ENCODE results near the gene PLXDC1.

PLXDC1 gene

DNA sequence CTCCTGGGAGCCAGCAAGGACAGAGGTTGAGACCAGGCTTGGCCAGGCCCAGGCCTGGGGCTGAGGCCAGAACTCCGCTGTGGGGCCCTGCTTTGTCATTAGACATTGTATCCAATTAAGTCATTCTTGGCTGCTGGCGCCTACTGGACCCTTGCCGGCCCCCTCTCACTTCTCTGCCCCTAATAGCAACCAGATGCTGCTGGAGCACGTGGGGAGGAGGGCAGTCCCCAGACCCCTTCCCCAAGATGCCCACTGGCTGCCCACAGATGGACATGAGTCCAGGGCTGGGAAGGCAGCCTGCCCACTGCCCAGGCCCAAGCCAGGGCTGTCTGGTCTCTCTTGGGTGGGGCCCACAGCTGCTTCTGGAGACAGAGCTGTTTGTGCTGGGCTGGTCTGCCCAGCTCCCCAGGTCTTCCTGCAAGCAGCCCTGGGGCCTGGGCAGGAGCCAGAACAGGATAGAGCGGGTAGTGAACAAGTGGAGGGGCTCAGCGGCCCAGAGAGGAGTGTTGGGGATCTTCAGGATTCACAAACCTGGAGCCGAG is 7.8 kb downstream of the PLXDC1 start:
- no peak for TF ChIP-seq CTCF (IDR thresholded peaks at IDR 0.05; ENCODE audit: low read depth, low read length, missing control alignments)
- no peak for DNase-seq (ENCODE audit: extremely low read depth, low read depth)
- H3K4me3 ChIP-seq (replicated peaks; ENCODE audit: low read depth, low read length) = no peak overlapping the region

GRCh38 chr17:39141915-39142664 is 9.3 kb downstream of the PLXDC1 start:
- DNase-seq (ENCODE audit: extremely low read depth, low read depth) = no peak
- no peak overlapping the region for H3K4me3 ChIP-seq (replicated peaks; ENCODE audit: low read depth, low read length)
- TF ChIP-seq CTCF (IDR thresholded peaks at IDR 0.05; ENCODE audit: low read depth, low read length, missing control alignments) = no peak

DNA sequence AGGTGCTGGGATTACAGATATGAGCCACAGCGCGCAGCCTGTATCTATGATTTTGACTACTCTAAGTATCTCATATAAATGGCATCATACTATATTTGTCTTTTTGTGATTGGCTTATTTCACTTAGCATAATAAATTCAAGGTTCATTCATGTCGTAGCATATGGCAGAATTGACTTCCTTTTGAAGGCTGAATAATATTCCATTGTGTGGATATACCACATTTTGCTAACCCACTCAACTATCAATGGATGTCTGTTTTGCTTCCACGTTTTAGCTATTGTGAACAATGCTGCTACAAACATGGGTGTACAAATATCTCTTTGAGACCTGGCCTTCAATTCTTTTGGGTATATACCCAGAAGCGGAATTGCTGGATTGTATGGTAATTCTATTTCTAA is 10.1 kb downstream of the PLXDC1 start:
- no peak for DNase-seq (ENCODE audit: extremely low read depth, low read depth)
- no peak for TF ChIP-seq CTCF (IDR thresholded peaks at IDR 0.05; ENCODE audit: low read depth, low read length, missing control alignments)

DNA sequence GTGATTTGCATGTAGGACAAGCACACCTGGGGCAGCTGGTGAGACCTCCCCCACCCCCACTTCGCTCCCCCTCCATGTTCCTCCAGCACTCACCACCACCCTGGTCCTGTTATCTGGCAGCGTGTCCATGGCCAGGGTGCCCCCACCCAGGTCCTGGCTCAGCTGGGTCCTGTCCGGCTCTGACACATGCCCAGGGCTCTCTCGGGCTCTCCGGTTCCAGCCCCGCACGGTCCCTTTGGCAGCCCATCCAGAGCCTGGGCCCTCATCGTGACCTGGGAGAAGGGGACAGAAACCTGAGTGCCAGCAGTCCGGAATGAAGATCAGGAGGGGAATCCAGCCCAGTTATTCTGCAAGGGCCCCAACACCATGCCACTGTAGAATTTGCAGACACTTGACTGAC is 11.9 kb downstream of the PLXDC1 start:
- no peak overlapping the region for H3K4me3 ChIP-seq (replicated peaks; ENCODE audit: low read depth, low read length)
- no peak for DNase-seq (ENCODE audit: extremely low read depth, low read depth)
- TF ChIP-seq CTCF (IDR thresholded peaks at IDR 0.05; ENCODE audit: low read depth, low read length, missing control alignments) = no peak

More for the DNA sequence above, 10.1 kb downstream of the PLXDC1 start:
- no peak overlapping the region for H3K4me3 ChIP-seq (replicated peaks; ENCODE audit: low read depth, low read length)

DNA sequence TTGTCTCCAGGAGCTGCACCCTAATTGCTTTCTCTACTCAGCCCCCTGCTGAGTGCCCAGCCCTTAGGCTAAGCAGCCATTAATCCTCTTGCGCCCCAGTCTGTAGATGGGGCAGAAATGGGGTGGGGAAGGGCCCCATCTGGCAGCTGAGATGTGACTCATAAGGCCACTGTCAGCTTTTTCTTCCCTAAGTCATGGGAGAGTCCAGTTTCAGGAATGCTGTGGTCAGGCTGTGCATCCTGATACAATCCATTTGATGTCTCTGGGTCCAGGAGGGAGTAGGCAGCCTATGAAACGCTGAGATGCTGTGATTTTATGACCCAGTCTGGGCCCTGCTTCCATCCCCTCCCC is 12.3 kb downstream of the PLXDC1 start:
- TF ChIP-seq CTCF (IDR thresholded peaks at IDR 0.05; ENCODE audit: low read depth, low read length, missing control alignments) = no peak
- H3K4me3 ChIP-seq (replicated peaks; ENCODE audit: low read depth, low read length) = no peak overlapping the region
- DNase-seq (ENCODE audit: extremely low read depth, low read depth) = peak; percentile 88

GRCh38 chr17:39138431-39139160 is 12.8 kb downstream of the PLXDC1 start:
- H3K4me3 ChIP-seq (replicated peaks; ENCODE audit: low read depth, low read length) = no peak overlapping the region
- no peak for TF ChIP-seq CTCF (IDR thresholded peaks at IDR 0.05; ENCODE audit: low read depth, low read length, missing control alignments)
- no peak for DNase-seq (ENCODE audit: extremely low read depth, low read depth)

Measured in HFF-Myc (cell line).